Left cardiac atrium (tissue), 4 donors: ENCODE measurements around the gene TEKT5. TPM values are rescaled to one million over a fixed set of nuclear protein-coding genes. Genes with fewer than 3 reads are reported as not detected.

ENCODE experiments used
- ATAC-seq, 2 donors: fragments of 200-7000 bp; cut with Tn5 transposase; one replicate each; pipeline ENCODE4 v1.9.1; 2020; ENCODE audit warnings: mild to moderate bottlenecking in 2 of 2, moderate library complexity in 2 of 2
- DNase-seq: peaks from one replicate; pipeline ENCODE4 v3.0.0-alpha.2; 2020
- intact Hi-C, 2 donors: fragments of 100-400 bp; cut with DNase I; formaldehyde crosslinking; loops; one replicate each; pipeline versions ENCODE4 v1.14.1 to v1.15.1; 2022 to 2023
- total RNA-seq, 2 donors: library from RNA; stranded (reverse); fragmentation: NEBNext Ultra II Directional; extraction: Animal tissue kit (Norgen Biotek cat#: 25700); gene quantifications; one replicate each; pipeline ENCODE4 v1.2.1, GENCODE V29; 2021
- donor health status: DM: no; HTN: yes; CAD: no.
- donor health status: DM: no; HTN: yes; CAD: no; lungs with severe emphysema.
- donor health status: DM: yes; HTN: yes; CAD: no.
- donor health status: Dilated cardiomyopathy.

TEKT5 gene
- total RNA-seq, 2 donors from 2014 or later = 0.52 TPM; not detected in 1

- intact Hi-C loops = no loop called here
- ATAC-seq (peak; percentile 24 to 63), DNase-seq (peak; percentile 84)
These were observed 96.6 kb downstream of the TEKT5 start for GRCh38 chr16:10598157-10598556.

DNA sequence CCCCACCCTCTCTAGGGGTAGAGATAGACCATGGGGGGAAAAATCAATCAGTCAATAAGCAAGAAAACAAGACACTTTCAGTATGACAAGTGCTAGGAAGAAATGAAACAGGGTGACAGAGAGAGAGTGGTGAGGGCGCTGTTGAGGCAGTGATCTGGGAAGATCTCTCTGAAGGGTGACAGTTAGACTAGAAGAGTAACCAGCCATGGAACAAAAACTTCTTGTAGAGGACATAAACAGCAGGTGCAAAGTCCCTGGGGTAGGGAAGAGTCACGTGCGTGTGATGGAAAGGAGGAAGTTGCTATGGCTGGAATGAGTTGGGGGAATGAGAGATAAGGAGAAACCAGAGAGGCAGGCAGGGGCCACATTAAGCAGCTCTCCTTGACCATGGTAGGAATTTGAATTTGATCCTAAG lies 97.5 kb downstream of the TEKT5 start:
- DNase-seq (no peak), ATAC-seq (no peak)
- intact Hi-C loops = no loop called here

- ATAC-seq (no peak), DNase-seq (no peak)
- intact Hi-C loops = no loop called here
These were observed 100.3 kb downstream of the TEKT5 start for GRCh38 chr16:10594312-10594950.

DNA sequence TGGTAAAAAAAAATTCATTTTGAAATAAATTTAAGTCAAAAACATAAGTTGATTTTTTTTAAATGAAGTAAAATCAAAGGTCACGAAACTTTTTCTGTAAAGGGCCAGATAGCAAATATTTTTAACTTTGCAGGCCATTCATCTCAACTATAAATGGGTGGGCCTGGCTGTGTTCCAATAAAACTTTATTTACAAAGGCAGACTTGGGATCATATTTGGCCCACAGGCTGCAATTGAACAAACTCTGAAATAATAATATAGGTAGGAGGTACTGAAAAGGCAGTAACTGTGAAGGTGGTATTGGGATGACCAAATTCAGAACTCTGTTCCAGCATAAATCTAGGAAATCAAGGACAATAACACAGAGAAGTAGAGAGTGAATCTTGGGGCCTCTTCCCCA lies 102.1 kb downstream of the TEKT5 start:
- no peak for DNase-seq
- ATAC-seq = no peak
- intact Hi-C loops = no loop called here

DNA sequence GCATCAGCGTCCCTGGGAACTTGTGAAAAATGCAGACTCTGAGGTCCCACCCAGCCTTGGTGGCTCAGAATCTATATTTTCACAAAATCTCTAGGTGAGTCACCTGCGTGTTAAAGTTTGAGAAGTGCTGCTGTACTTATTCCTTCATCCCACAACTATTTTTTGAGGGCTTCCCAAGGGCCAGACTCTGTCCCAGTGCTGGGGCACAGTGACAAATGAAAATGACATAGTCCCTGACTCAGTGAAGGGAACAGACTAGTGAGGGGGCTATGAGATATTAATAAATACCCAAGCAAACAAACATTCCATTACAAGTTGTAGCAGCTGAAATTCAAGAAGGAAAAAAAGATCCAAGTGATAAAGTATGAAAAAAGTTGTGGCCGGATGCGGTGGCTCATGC lies 104.4 kb downstream of the TEKT5 start:
- no peak for ATAC-seq
- DNase-seq = no peak
- intact Hi-C loops = no loop called here

GRCh38 chr16:10589109-10589508 lies 105.6 kb downstream of the TEKT5 start:
- ATAC-seq (no peak), DNase-seq (no peak)
- intact Hi-C loops = no loop called here

DNA sequence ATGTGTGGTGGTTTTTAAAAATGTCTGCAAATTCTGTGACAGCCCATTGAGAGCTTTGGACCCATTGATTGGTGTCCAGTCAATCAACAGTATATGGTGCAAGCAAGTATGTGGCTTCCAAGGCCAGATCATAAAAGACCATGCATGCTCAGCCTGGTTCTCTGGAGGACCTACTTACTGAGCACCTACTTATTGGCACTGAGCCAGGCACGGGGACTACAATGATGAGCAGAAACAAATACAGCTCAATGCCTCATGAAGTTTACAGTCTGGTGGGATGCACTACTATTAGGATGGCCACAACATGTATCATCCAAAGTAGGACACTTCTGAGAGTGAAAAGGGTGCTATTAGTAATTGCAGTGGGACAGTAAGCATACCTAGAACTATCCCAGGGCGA lies 107.1 kb downstream of the TEKT5 start:
- no peak for DNase-seq
- ATAC-seq = no peak
- intact Hi-C loops = no loop called here

GRCh38 chr16:10584981-10585438 lies 109.7 kb downstream of the TEKT5 start:
- no peak for ATAC-seq
- DNase-seq = no peak

GRCh38 chr16:10583269-10583668 lies 111.5 kb downstream of the TEKT5 start:
- ATAC-seq (no peak), DNase-seq (no peak)
- intact Hi-C loops = loop anchor here in 1 of 2 donors (5.0 kb wide), 1 partner anchor 34 kb away; no protein-coding TSS in a partner anchor

More at GRCh38 chr16:10584981-10585438, 109.7 kb downstream of the TEKT5 start:
- intact Hi-C loops = loop anchor here in 1 of 2 donors (5.0 kb wide), 1 partner anchor 32 kb away; no protein-coding TSS in a partner anchor

GRCh38 chr16:10581507-10581906 lies 113.2 kb downstream of the TEKT5 start:
- ATAC-seq (no peak), DNase-seq (no peak)
- intact Hi-C loops = loop anchor here in 1 of 2 donors (5.0 kb wide), 1 partner anchor 36 kb away; no protein-coding TSS in a partner anchor

- intact Hi-C loops = loop anchor here in 1 of 2 donors (5.0 kb wide), 1 partner anchor 36 kb away; no protein-coding TSS in a partner anchor
- no peak for ATAC-seq
- no peak for DNase-seq
These were observed 113.9 kb downstream of the TEKT5 start for GRCh38 chr16:10580883-10581247.

GRCh38 chr16:10579965-10580882 lies 114.5 kb downstream of the TEKT5 start, which contains the start of gene EMP2:
EMP2 (minus strand) TSS chr16:10580598; CDS start chr16:10547617, 32,981 bp downstream.
- ATAC-seq (peak; percentile 87 to 93), DNase-seq (peak; percentile 90)
- intact Hi-C loops = loop anchor here in 1 of 2 donors (5.0 to 10.0 kb wide), 4 partner anchors 37 to 355 kb away; no protein-coding TSS in a partner anchor

DNA sequence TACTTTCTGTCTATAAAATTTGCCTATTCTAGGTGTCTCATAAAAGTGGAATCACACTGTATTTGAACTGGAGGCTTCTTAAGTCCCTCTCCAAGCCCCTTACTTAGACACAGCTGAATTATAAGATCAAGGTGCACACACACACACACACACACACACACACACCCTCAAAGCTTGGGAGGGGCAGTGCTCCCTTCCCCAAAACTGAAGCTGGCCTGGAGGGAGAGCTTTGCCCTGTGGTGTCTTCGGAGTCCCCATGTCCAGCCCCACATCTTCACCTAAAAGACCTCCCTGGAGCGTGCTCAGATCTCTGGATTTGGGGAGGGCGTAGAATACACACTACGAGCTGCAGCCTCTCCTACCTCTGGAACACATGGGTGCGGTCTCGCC lies 115.2 kb downstream of the TEKT5 start:
- intact Hi-C loops = loop anchor here in 1 of 2 donors (5.0 to 10.0 kb wide), 3 partner anchors 55 to 355 kb away; no protein-coding TSS in a partner anchor
- DNase-seq (no peak), ATAC-seq (no peak)

DNA sequence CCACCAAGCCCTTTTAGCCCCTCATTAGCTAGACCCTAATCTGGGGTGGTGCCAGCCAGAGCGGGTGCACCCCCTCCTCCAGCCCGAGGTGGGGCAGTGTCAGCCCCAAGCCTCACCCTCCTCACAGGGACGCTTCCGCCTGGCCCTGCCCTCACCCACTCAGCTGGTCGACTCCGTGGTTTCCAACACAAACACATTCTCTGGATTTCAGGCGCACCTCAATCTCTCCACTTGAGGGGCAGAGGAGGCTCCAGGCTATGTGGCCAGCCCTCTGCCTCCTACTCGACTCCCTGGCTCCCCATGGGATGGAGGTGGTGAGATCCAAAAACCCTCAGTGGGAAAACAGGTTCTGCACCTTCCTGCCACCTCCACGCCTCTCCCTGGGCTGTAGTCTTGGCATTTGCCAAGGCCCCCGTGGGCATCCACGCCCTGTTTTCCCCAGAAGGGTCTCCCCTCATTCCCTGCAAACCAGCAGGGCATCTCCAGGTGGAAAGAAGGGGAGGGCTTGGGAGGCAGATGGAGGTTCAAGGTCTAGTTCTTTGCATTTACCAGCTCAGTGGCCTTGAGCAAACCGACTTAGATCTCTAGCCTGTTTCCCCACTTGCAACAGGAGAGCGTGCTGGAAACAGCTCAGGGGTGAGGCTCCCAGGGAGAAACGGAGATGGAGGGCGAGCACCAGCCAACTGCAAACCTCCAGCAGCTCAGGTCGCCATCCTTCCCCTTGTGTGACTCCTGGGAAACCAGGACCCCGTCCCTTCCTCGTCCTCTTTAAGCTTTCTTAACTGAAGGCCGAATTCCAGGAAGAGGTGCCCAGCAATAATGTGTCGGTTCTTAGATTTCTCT lies 116.0 kb downstream of the TEKT5 start:
- ATAC-seq (peak; percentile 4 to 13), DNase-seq (peak; percentile 47)
- intact Hi-C loops = loop anchor here in 1 of 2 donors (5.0 to 10.0 kb wide), 3 partner anchors 54 to 356 kb away; no protein-coding TSS in a partner anchor

Other genes starting within 250 kb of the TEKT5 start
- gene EMP2, start 114.3 kb downstream of the TEKT5 start, total RNA-seq = 10 to 100 TPM; 63.4 to 65.2 TPM
- 10 to 100 TPM; 38.1 to 38.9 TPM for gene NUBP1, start 48.9 kb upstream of the TEKT5 start, total RNA-seq
- gene TVP23A, start 123.9 kb upstream of the TEKT5 start, total RNA-seq = 1 to 10 TPM in 1 of 2 donors, under 1 TPM in 1; 0.80 to 1.3 TPM
- 1 to 10 TPM; 6.6 to 9.9 TPM for gene CIITA, start 182.3 kb upstream of the TEKT5 start, total RNA-seq
- gene DEXI, start 247.5 kb upstream of the TEKT5 start, total RNA-seq = 10 to 100 TPM; 68.5 to 84.9 TPM
- 10 to 100 TPM; 25.5 to 30.2 TPM for gene CLEC16A, start 249.6 kb upstream of the TEKT5 start, total RNA-seq